IMR-90 (cell line): ENCODE data around the gene SPATA2. TPM values are rescaled to one million over a fixed set of nuclear protein-coding genes. Genes with fewer than 3 reads are reported as not detected.

Experiments used
- ATAC-seq: fragments of 200-7000 bp; cut with Tn5 transposase; 2 replicates; pipeline ENCODE4 v1.9.1; 2020; ENCODE audit warnings: low read depth, mild to moderate bottlenecking, moderate library complexity
- BruUV-seq: library from RNA; stranded (reverse); fragments of 400-500 nt; replicated peaks from 2 replicates; lab custom pipeline; 2021; lab: Mats Ljungman, UMichigan
- CTCF ChIA-PET: fragments of 300-600 bp; formaldehyde crosslinking; extraction: SDS; loops from one replicate; lab custom pipeline; 2021; ENCODE audit warnings: antibody characterized with exemption; lab: Yijun Ruan, JAX
- POLR2A ChIA-PET: fragments of 300-600 bp; sonication (Branson Sonifier 250); formaldehyde crosslinking; loops from one replicate; lab custom pipeline; 2022; ENCODE audit warnings: antibody characterized with exemption; ENCODE audit not compliant: unreplicated experiment; lab: Charles Lee
- DNase-seq: peaks from one replicate; pipeline ENCODE4 v3.0.0; 2013
- H2AFZ ChIP-seq: replicated peaks from 2 replicates; pipeline ENCODE3; 2013; ENCODE audit warnings: low read length, mild to moderate bottlenecking; ENCODE audit not compliant: poor library complexity
- H2AK5ac ChIP-seq: 2 replicates; pipeline ENCODE4 v1.6.1; 2013; ENCODE audit warnings: low read depth, low read length, inconsistent platforms
- H2AK9ac ChIP-seq: replicated peaks from 2 replicates; pipeline ENCODE3; 2013; ENCODE audit warnings: mild to moderate bottlenecking, low read depth, low read length, moderate library complexity; ENCODE audit not compliant: poor library complexity
- H2BK120ac ChIP-seq: 2 replicates; pipeline ENCODE4 v1.6.1; 2013; ENCODE audit warnings: low read depth, low read length, inconsistent platforms
- H2BK15ac ChIP-seq: 3 replicates; pipeline ENCODE4 v1.6.1; 2013; ENCODE audit warnings: low read depth, low read length, inconsistent platforms
- H2BK20ac ChIP-seq: 2 replicates; pipeline ENCODE4 v1.6.1; 2013; ENCODE audit warnings: low read depth, mild to moderate bottlenecking, inconsistent platforms, low read length, moderate library complexity
- H2BK5ac ChIP-seq: 2 replicates; pipeline ENCODE4 v1.6.1; 2013; ENCODE audit warnings: mild to moderate bottlenecking, low read depth, low read length, inconsistent platforms; ENCODE audit not compliant: poor library complexity, severe bottlenecking
- H3K14ac ChIP-seq: replicated peaks from 2 replicates; pipeline ENCODE4 v1.6.1; 2013; ENCODE audit warnings: low read depth, low read length, inconsistent platforms
- H3K18ac ChIP-seq: 2 replicates; pipeline ENCODE4 v1.6.1; 2013; ENCODE audit warnings: low read depth, low read length, control low read depth
- H3K23ac ChIP-seq: 2 replicates; pipeline ENCODE4 v1.6.1; 2013; ENCODE audit warnings: low read depth, low read length, inconsistent platforms
- H3K27ac ChIP-seq: 2 replicates; pipeline ENCODE4 v1.5.1; 2013; ENCODE audit warnings: mild to moderate bottlenecking, control low read depth, low read length; ENCODE audit not compliant: insufficient read depth
- H3K27me3 ChIP-seq: 2 replicates; pipeline ENCODE4 v1.6.1; 2013; ENCODE audit warnings: low read length; ENCODE audit not compliant: control insufficient read depth, insufficient read depth
- H3K36me3 ChIP-seq: 2 replicates; pipeline ENCODE4 v1.6.1; 2013; ENCODE audit warnings: low read length, mixed read lengths; ENCODE audit not compliant: control insufficient read depth, insufficient read depth
- H3K4ac ChIP-seq: 2 replicates; pipeline ENCODE4 v1.6.1; 2013; ENCODE audit warnings: low read depth, low read length, inconsistent platforms
- H3K4me1 ChIP-seq: 2 replicates; pipeline ENCODE4 v1.6.1; 2013; ENCODE audit warnings: low read length, mixed read lengths; ENCODE audit not compliant: control insufficient read depth, insufficient read depth
- H3K4me2 ChIP-seq: 2 replicates; pipeline ENCODE4 v1.6.1; 2013; ENCODE audit warnings: low read depth, mild to moderate bottlenecking, control low read depth, low read length, moderate library complexity
- H3K4me3 ChIP-seq: 2 replicates; pipeline ENCODE4 v1.5.1; 2013; ENCODE audit warnings: low read depth, mild to moderate bottlenecking, control low read depth, low read length, moderate library complexity; ENCODE audit not compliant: insufficient read depth
- H3K56ac ChIP-seq: 2 replicates; pipeline ENCODE4 v1.6.1; 2013; ENCODE audit warnings: low read length, inconsistent platforms; ENCODE audit not compliant: insufficient read depth; ENCODE audit errors: extremely low read depth
- H3K79me1 ChIP-seq, 2 experiments: 2 replicates each; pipeline ENCODE4 v1.6.1; 2013; ENCODE audit warnings: low read length in 2 of 2, inconsistent platforms in 1 of 2, low read depth in 1 of 2
- H3K9ac ChIP-seq: 2 replicates; pipeline ENCODE4 v1.6.1; 2013; ENCODE audit warnings: low read depth, low read length, control low read depth
- H3K9me1 ChIP-seq: 2 replicates; pipeline ENCODE4 v1.6.1; 2013; ENCODE audit warnings: low read length, inconsistent platforms; ENCODE audit not compliant: insufficient read depth
- H3K9me3 ChIP-seq: 2 replicates; pipeline ENCODE4 v1.6.1; 2013; ENCODE audit warnings: low read length; ENCODE audit not compliant: control insufficient read depth, insufficient read depth
- H4K20me1 ChIP-seq: 2 replicates; pipeline ENCODE4 v1.6.1; 2013; ENCODE audit warnings: low read length, inconsistent platforms; ENCODE audit not compliant: insufficient read depth
- H4K5ac ChIP-seq: 2 replicates; pipeline ENCODE4 v1.6.1; 2013; ENCODE audit warnings: mild to moderate bottlenecking, low read depth, low read length, control low read depth
- H4K8ac ChIP-seq, 2 experiments: 2 replicates each; pipeline ENCODE4 v1.6.1; 2013; ENCODE audit warnings: low read depth in 2 of 2, low read length in 2 of 2, control low read depth in 1 of 2, inconsistent platforms in 1 of 2
- H4K91ac ChIP-seq: 2 replicates; pipeline ENCODE4 v1.6.1; 2013; ENCODE audit warnings: low read depth, low read length, inconsistent platforms; ENCODE audit not compliant: insufficient read depth
- CHD1 ChIP-seq: IDR thresholded peaks from 2 replicates; pipeline ENCODE4 v1.6.1; 2012; ENCODE audit warnings: low read depth, low read length, improper control_type of control experiment
- RAD21 ChIP-seq: IDR thresholded peaks from 2 replicates; pipeline ENCODE4 v1.6.1; 2012; ENCODE audit warnings: low read length, improper control_type of control experiment
- WGBS, 2 experiments: methylation state at CpG; one replicate each; pipeline versions ENCODE4 v1.1.5 to v1.1.7; 2013; ENCODE audit warnings: missing lambda C conversion rate in 2 of 2; ENCODE audit not compliant: insufficient read length in 1 of 2; ENCODE audit errors: extremely low coverage in 2 of 2; 5-methylcytosine and 5-hydroxymethylcytosine counted together
- dilution Hi-C: fragments of 300-500 bp; cut with HindIII; formaldehyde crosslinking; loops from one replicate; pipeline ENCODE4 v1.14.3; 2018; ENCODE audit warnings: low sequenced_read_pairs; ENCODE audit not compliant: unreplicated experiment
- in situ Hi-C: fragments of 300-500 bp; cut with MboI; formaldehyde crosslinking; loops from 3 replicates; pipeline ENCODE4 v1.14.3; 2019; ENCODE audit warnings: low sequenced_read_pairs, inconsistent platforms, mixed read lengths
- intact Hi-C: fragments of 100-400 bp; cut with micrococcal nuclease; formaldehyde crosslinking; loops from 2 replicates; pipeline ENCODE4 v1.10.0; 2022
- polyA plus RNA-seq, 3 experiments: library from polyadenylated mRNA; depleted of rRNA; stranded (reverse); fragments of >200 nt; gene quantifications; 2 replicates each; pipeline ENCODE4 v1.2.3, GENCODE V29; 2012; ENCODE audit warnings: low replicate concordance in 1 of 3
- total RNA-seq: library from RNA; depleted of rRNA; stranded (reverse); fragments of >200 nt; gene quantifications from 2 replicates; pipeline ENCODE4 v1.2.3, GENCODE V29; 2012

The SPATA2 gene
- total and polyA plus RNA-seq, 2 of the 4 experiments (the other 2 are of a cell fraction) = 1.3 to 4.5 TPM

DNA sequence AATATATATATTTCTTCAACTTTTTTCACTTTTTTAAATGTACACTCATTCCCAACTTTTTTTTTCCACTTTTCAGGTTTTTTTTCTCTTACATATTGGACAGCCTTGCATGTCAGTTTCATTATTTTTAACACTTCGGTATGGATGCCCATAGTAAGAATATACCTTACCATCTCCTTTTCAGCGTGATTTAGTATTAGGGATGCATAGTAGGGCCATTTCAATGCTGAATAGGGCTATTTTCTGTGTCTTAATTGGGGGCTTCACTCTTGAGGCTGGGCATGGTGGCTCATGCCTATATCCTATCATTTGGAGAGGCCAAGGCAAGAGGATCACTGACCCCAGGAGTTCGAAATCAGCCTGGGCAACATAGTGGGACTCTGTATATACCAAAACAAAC is 27.6 kb upstream of the SPATA2 start:
- no CpG with 5 or more reads among the region's 3 CpGs for WGBS, 2 experiments
- Histone ChIP-seq H3K14ac (no peak overlapping the region), H2BK15ac (no peak overlapping the region), H3K18ac (no peak overlapping the region), H3K9me3 (no peaks in the 10 kb centered on the region), H2AK9ac (no peak overlapping the region), H3K9ac (no peak overlapping the region), H3K4me2 (no peak overlapping the region), H3K4me1 (peaks cover 9% of the 10 kb centered on the region), H3K23ac (no peak overlapping the region), H3K56ac (no peak overlapping the region), H3K27ac (no peak overlapping the region), H4K5ac (no peak overlapping the region), H3K79me1 (peaks cover 23 to 67% of the 10 kb centered on the region in 2 experiments), H4K8ac (no peak overlapping the region), H3K27me3 (no peaks in the 10 kb centered on the region), H2AFZ (no peak overlapping the region), H4K20me1 (peaks cover 34% of the 10 kb centered on the region), H3K9me1 (peaks cover 23% of the 10 kb centered on the region), H3K36me3 (peaks cover 38% of the 10 kb centered on the region), H2BK5ac (no peak overlapping the region), H2BK20ac (no peak overlapping the region), H4K91ac (no peak overlapping the region), H2BK120ac (no peak overlapping the region), H2AK5ac (no peak overlapping the region), H3K4me3 (no peak overlapping the region), H3K4ac (no peak overlapping the region)
- intact Hi-C loops = no loop called here
- no peak for DNase-seq
- dilution Hi-C loops = no loop called here
- no TSS peak for BruUV-seq
- in situ Hi-C loops = no loop called here
- ChIA-PET POLR2A (interaction anchor here (0.6 kb wide), 1 partner anchor 133 kb away, joined by 11 read pairs; no protein-coding TSS in a partner anchor), CTCF (interaction anchor here (1.2 kb wide), 1 partner anchor 12 kb away, joined by 4 read pairs; no protein-coding TSS in a partner anchor)
- ATAC-seq = no peak
- TF ChIP-seq CHD1 (no peak), RAD21 (no peak)
